ENCODE data around the gene GRM7.

GRCh38 chr3:7630351-7630911, 769.5 kb downstream of the GRM7 start:
- no peak for TF ChIP-seq CTCF (conservative IDR thresholded peaks at IDR 0.05 in 1 of 2, IDR thresholded peaks at IDR 0.05 in 1 of 2; ENCODE audit: low read depth in 1 of 2, low read length in 2 of 2)
- TF ChIP-seq EZH2 (IDR thresholded peaks at IDR 0.05; ENCODE audit: low read length, missing control alignments) = no peak
